Fibroblast of lung (primary cell): ENCODE results near the gene GBA2. TPM values are rescaled to one million over a fixed set of nuclear protein-coding genes. Genes with fewer than 3 reads are reported as not detected.

Experiments used
- DNase-seq, 2 donors: peaks; one replicate each; pipeline versions ENCODE4 v3.0.0 to v3.0.0-alpha.2; 2010; ENCODE audit warnings: low read depth in 2 of 2
- H2AFZ ChIP-seq: 2 replicates; pipeline ENCODE4 v1.5.1; 2012; ENCODE audit warnings: low read length, control low read depth, inconsistent platforms
- H3K27ac ChIP-seq: 2 replicates; pipeline ENCODE4 v1.5.1; 2011; ENCODE audit warnings: low read length, control low read depth; ENCODE audit not compliant: insufficient read depth
- H3K27me3 ChIP-seq: 2 replicates; pipeline ENCODE4 v1.5.1; 2011; ENCODE audit warnings: mild to moderate bottlenecking, low read length; ENCODE audit not compliant: control insufficient read depth, insufficient read depth
- H3K36me3 ChIP-seq: 2 replicates; pipeline ENCODE4 v1.5.1; 2011; ENCODE audit warnings: low read length; ENCODE audit not compliant: control insufficient read depth, insufficient read depth
- H3K4me1 ChIP-seq: 2 replicates; pipeline ENCODE4 v1.5.1; 2011; ENCODE audit warnings: low read length; ENCODE audit not compliant: control insufficient read depth, insufficient read depth; ENCODE audit errors: extremely low read depth
- H3K4me2 ChIP-seq: 2 replicates; pipeline ENCODE4 v1.5.1; 2011; ENCODE audit warnings: low read length, control low read depth; ENCODE audit not compliant: insufficient read depth; ENCODE audit errors: extremely low read depth
- H3K4me3 ChIP-seq, 4 experiments: fragments of 200-600 bp in 1 of 4; sonication (generic) in 1 of 4; replicated peaks in 1 of 4; 2 replicates each; pipeline ENCODE4 v1.5.1; 2011 to 2016; ENCODE audit warnings: low read length in 4 of 4, low read depth in 3 of 4, mild to moderate bottlenecking in 3 of 4, control low read depth in 2 of 4, inconsistent platforms in 1 of 4, mixed read lengths in 1 of 4; ENCODE audit not compliant: insufficient read depth in 1 of 4; ENCODE audit errors: control extremely low read depth in 1 of 4
- H3K79me2 ChIP-seq: 2 replicates; pipeline ENCODE4 v1.5.1; 2012; ENCODE audit warnings: mild to moderate bottlenecking, low read length, inconsistent platforms; ENCODE audit not compliant: control insufficient read depth, insufficient read depth
- H3K9ac ChIP-seq: 2 replicates; pipeline ENCODE4 v1.5.1; 2011; ENCODE audit warnings: mild to moderate bottlenecking, low read length, control low read depth; ENCODE audit not compliant: insufficient read depth
- H3K9me3 ChIP-seq: 2 replicates; pipeline ENCODE4 v1.5.1; 2012; ENCODE audit warnings: low read depth, low read length; ENCODE audit not compliant: control insufficient read depth, insufficient read depth
- H4K20me1 ChIP-seq: 2 replicates; pipeline ENCODE4 v1.5.1; 2011; ENCODE audit warnings: low read length; ENCODE audit not compliant: control insufficient read depth, insufficient read depth; ENCODE audit errors: extremely low read depth
- CTCF ChIP-seq, 2 donors: IDR thresholded peaks in 1 of 2; conservative IDR thresholded peaks in 1 of 2; 1 replicate in 1 of 2; 2 replicates in 1 of 2; pipeline ENCODE4 v1.5.1; 2011 to 2012; ENCODE audit warnings: low read length in 2 of 2, control low read depth in 1 of 2, inconsistent platforms in 1 of 2, low read depth in 1 of 2, mild to moderate bottlenecking in 1 of 2
- EZH2 ChIP-seq: IDR thresholded peaks from 2 replicates; pipeline ENCODE4 v1.5.1; 2012; ENCODE audit warnings: low read length, control low read depth, mild to moderate bottlenecking; ENCODE audit errors: missing control alignments
- polyA plus RNA-seq, 2 donors: library from polyadenylated mRNA; depleted of rRNA in 1 of 2; stranded (reverse) in 1 of 2; unstranded in 1 of 2; fragments of >200 nt; gene quantifications; 2 replicates each; pipeline ENCODE4 v1.2.1, GENCODE V29; 2011 to 2012; ENCODE audit warnings: missing spikeins in 1 of 2
- total RNA-seq: library from RNA; depleted of rRNA; stranded (reverse); fragments of >200 nt; gene quantifications from 2 replicates; pipeline ENCODE4 v1.2.1, GENCODE V29; 2014

Gene GBA2
- total and polyA plus RNA-seq, 2 donors (not counting 1 experiment from before 2014, with no cell fraction given), result 23.9 to 25.5 TPM

GRCh38 chr9:35712762-35713400 lies 36.1 kb downstream of the GBA2 start:
- Histone ChIP-seq H4K20me1 (no peaks in the 10 kb centered on the region), H3K79me2 (peaks cover 2% of the 10 kb centered on the region), H3K27me3 (no peaks in the 10 kb centered on the region), H3K9ac (no peak overlapping the region), H3K4me1 (no peaks in the 10 kb centered on the region), H2AFZ (no peak overlapping the region), H3K4me3 (no peak overlapping the region), H3K36me3 (peaks cover 61% of the 10 kb centered on the region), H3K9me3 (no peaks in the 10 kb centered on the region), H3K4me2 (no peak overlapping the region), H3K27ac (no peak overlapping the region)
- no peak for DNase-seq
- TF ChIP-seq CTCF (conservative IDR thresholded peaks at IDR 0.05 in 1 of 2, IDR thresholded peaks at IDR 0.05 in 1 of 2; ENCODE audit: low read depth in 1 of 2, low read length in 2 of 2), result no peak
- no peak for TF ChIP-seq EZH2

DNA sequence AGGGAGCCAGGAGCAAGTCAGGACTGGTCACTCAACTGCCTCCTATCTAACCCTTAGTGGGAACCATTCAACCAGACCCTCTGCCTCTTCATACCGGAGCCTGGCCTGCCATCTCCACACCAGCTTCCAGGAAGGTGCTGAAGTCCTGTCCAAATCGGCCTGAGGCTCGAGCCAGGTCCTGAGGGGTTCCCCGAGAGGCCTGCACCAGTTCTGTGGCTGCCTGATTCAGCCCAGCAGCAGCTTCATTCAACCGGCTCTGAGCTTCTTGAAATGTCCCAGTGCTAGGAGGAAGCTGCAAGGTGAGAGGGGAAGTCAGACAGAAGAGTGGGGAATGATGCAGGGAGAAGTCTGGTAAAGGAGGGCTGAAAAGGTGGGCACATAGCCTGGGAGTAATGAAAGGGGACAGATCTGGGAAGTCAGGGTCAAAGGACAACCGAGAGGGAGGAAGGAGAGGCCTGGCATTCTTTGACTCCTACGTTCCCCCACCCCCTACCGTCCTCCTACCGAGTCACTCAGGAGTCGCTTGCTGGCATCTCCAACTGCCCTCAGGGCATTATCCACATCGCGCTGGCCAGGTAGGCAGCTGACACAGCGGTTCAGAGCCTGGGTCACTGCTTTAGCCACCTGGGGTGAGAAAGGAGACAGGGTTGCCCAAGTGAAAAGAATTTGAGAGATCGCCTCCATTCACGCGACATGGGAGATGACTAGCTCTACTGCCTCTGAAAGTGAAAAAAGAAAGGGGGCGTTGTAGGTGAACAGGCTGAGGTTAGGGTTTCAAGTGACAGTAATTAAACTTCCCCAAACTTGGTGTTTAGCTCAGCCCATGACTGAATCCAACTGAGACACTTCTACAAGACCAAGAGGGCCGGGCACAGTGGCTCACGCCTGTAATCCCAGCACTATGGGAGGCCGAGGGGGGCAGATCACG lies 37.3 kb downstream of the GBA2 start:
- no peak overlapping the region for H3K9ac ChIP-seq
- H3K27me3 ChIP-seq, result no peaks in the 10 kb centered on the region
- H2AFZ ChIP-seq, result no peak overlapping the region
- no peak overlapping the region for H3K4me3 ChIP-seq
- H3K79me2 ChIP-seq, result no peaks in the 10 kb centered on the region
- no peak overlapping the region for H3K27ac ChIP-seq
- DNase-seq, result no peak
- peaks cover 62% of the 10 kb centered on the region for H3K36me3 ChIP-seq
- no peaks in the 10 kb centered on the region for H4K20me1 ChIP-seq
- no peaks in the 10 kb centered on the region for H3K9me3 ChIP-seq
- no peak for TF ChIP-seq CTCF (conservative IDR thresholded peaks at IDR 0.05 in 1 of 2, IDR thresholded peaks at IDR 0.05 in 1 of 2; ENCODE audit: low read depth in 1 of 2, low read length in 2 of 2)
- TF ChIP-seq EZH2, result no peak
- H3K4me1 ChIP-seq, result no peaks in the 10 kb centered on the region
- no peak overlapping the region for H3K4me2 ChIP-seq

DNA sequence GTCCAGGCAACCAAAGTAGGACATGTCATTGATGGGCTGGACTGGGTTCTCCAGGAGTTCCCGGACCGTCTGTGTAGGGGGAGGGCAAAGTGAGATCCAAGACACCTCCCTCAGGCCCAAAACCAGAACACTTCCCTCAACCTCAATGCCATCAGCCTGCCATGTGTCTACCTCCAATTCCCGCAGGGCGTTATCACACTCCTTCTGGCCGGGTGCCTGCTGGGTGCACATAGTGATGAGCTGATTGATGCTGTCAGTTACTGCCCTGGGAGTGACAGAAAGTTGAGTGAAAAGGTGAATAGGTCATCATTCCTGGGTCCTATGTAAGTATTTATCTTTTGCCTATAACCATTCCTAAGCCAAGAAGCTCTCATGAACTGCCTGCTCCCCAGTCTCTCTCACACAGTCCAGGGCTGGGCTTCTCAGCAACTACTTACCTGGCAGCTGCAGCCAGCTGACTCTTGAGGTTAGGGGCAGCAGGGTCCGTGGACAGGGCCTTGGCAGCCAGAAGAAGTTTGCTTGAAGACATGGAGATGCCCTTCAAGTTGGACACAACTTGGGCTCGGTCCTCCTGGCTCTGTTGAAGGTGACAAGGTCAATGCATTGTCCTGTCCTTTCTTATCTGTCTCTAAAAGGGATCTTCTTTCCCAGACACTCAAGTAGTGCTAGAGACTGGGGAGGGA lies 38.1 kb downstream of the GBA2 start:
- Histone ChIP-seq H3K79me2 (no peaks in the 10 kb centered on the region), H3K9me3 (no peaks in the 10 kb centered on the region), H2AFZ (no peak overlapping the region), H3K9ac (no peak overlapping the region), H3K36me3 (peaks cover 64% of the 10 kb centered on the region), H3K4me2 (no peak overlapping the region), H3K27me3 (no peaks in the 10 kb centered on the region), H3K27ac (no peak overlapping the region), H4K20me1 (no peaks in the 10 kb centered on the region), H3K4me3 (no peak overlapping the region), H3K4me1 (no peaks in the 10 kb centered on the region)
- TF ChIP-seq CTCF (conservative IDR thresholded peaks at IDR 0.05 in 1 of 2, IDR thresholded peaks at IDR 0.05 in 1 of 2; ENCODE audit: low read depth in 1 of 2, low read length in 2 of 2) (no peak), EZH2 (no peak)
- DNase-seq, result no peak
